Measurements from ENCODE around the gene BLOC1S2.

Gene BLOC1S2

DNA sequence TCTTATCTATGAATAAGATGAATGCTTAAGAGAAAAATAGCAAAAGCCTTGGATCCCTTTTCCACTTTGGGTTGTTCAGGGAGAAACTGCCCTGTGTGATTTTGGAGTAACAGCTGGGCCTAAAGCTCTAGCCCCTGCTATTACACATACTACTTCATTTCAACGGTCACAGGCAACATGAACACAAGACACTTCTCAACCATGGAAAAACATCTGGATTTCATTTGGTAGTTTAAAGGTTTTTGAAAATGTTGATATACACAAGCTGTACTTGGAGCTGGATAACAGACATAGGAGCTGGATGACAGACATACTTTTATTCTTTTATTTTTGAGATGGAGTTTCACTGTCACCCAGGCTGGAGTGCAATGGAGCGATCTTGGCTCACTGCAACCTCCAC, 54.4 kb downstream of the BLOC1S2 start:
- DNase-seq: no peak
- in situ Hi-C loops (cut with HindIII; ENCODE audit: low pct_ligation_motif_present, low pct_unique_long_range_greater_than_20kb, low sequenced_read_pairs): no loop called here

DNA sequence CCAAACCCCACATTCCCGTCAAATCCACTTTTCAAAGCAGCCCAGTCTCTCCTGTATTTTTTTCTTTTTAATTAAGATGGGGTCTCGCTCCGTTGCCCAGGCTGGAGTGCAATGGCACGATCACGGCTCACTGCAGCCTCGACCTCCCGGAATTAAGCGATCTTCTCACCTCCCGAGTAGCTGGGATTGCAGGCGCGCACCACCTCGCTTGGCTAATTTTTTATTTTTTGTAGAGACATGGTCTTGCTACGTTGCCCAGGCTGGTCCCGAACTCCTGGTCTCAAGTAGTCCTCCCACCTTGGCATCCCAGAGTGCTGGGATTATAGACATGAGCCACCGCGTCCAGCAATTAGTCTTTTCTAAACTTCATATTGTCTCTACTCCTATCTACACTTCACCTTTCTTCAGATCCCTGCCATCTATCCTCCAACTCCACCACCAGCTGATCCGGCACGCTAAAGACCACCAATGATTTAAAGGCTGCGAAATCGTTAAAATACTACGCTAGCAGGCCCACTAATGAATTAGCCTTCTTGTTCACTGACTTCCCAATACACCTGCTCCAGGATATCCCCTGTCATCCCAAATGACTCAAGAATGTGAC, 56.6 kb downstream of the BLOC1S2 start:
- no peak for DNase-seq
- in situ Hi-C loops (cut with HindIII; ENCODE audit: low pct_ligation_motif_present, low pct_unique_long_range_greater_than_20kb, low sequenced_read_pairs): no loop called here

DNA sequence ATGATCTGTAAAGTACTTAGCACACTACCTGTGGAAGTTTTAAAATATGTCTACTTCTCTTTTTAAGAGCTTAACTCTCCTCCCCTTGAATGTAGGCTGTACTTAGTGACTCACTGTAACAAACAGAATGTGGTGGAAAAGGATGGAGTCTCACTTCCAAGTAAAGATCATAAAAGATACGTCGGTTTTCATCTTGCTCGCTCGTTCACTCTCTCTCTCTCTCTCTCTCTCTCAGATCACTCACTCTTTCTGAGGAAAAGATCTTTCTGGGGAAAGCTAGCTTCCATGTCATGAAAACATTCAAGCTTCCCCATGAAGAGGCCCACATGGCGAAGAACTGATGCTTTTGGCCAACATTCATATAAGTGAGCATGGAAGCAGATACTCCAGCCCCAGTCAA, 62.6 kb downstream of the BLOC1S2 start:
- in situ Hi-C loops (cut with HindIII; ENCODE audit: low pct_ligation_motif_present, low pct_unique_long_range_greater_than_20kb, low sequenced_read_pairs): no loop called here
- no peak for DNase-seq

Data from ACHN (cell line).